HG03432 (cell line): ENCODE results near the gene AUTS2.
A peak's percentile ranks its signal among the peaks of the same experiment; 100 is the strongest.

Experiments used
- ATAC-seq: cut with Tn5 transposase; IDR thresholded peaks from one replicate; pipeline ENCODE4 v1.9.1; 2021; ENCODE audit warnings: mild to moderate bottlenecking, moderate library complexity; ENCODE audit not compliant: unreplicated experiment

AUTS2 gene

DNA sequence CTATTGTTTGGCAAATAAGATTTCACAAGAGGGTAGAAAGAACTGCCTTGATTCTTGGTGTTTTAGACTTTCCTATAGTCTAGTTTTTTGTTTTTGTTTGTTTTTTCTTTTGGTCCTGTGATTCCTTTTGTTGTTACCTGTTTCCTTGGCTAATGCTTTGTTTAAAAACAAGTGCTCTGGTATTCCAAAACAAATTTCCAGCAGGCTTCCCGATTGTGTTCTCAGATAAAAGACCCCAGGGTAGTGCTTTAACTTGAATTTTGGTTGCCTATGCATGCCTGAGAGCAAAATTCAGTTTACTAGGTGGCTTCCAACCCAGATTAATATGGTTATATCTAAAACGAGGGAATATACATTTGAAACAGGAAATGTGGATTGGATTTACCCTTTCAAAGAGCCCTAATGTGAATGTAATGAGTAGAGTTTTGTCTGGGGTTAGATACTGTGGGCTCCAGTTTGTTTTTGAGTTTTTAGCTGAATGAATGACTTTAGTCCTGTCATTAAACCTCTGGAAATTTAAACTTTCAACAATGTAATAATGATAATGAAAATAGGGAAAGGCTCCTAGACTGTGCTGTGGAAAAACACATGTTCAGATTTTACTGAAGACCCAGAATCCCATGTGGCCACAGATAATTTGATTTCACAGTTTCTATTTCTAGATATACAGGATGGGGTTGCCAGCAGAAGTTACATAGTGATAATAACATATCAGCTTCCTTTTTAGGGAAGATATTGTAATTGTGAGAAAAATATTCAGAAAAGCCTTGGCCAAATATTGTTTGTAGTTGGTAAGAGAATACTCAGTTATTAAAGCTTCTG, 23.9 kb downstream of the AUTS2 start:
- no peak for ATAC-seq

DNA sequence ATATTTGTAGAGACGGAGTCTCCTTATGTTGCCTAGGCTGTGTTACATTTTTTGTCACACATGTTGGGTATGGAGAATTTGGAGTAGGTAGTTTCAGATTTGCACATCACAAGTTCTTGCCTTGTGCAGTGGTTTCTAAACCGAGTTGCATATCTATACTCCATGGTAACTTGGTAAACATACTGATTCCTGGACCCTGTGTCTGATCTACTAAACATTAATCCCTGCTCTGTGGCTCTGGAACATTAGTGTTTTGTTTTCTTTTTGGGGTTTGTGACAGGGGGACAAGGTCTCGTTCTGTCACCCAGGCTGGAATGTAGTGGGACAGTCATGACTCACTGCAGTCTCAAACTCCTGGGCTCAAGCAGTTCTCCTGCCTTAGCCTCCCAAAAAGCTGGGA, 24.7 kb downstream of the AUTS2 start:
- ATAC-seq: peak; percentile 59

DNA sequence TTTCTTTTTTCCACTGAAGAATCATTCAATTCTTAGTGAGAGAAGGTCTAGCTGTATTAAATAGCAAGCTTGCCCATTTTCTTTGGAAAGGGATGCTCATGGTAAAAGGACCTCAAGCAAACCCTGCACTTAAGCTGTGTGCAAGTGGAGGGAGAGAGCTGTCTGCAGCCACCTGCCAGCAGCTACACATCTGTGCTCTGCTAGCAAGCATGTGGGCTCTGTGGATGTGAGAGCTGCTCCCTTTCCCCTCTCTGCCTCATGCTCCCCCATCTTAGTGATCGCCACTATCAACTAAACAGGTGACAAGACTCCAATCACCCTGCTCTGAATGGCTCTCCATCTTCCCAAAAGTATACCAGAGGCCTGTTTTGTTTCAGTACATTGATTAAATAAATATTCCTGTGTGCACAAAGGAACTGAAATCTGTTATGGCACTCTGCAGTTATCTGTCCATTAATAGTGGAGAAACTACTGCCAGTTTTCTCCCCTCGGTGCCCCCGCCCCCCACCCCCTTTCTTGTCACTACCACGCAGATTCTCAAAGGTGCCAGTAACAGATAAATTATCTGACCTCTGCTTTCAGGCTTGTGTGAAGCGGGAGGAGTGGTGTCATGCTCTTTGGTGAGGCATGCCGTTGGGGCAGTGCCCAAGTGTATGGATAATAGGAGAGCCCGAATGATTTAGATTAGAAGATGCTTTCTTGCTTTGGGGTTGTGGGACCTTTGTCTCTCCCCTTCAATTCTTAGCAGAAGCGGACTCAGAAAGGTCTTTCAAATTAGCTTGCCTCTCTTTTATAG, 26.4 kb downstream of the AUTS2 start:
- no peak for ATAC-seq

DNA sequence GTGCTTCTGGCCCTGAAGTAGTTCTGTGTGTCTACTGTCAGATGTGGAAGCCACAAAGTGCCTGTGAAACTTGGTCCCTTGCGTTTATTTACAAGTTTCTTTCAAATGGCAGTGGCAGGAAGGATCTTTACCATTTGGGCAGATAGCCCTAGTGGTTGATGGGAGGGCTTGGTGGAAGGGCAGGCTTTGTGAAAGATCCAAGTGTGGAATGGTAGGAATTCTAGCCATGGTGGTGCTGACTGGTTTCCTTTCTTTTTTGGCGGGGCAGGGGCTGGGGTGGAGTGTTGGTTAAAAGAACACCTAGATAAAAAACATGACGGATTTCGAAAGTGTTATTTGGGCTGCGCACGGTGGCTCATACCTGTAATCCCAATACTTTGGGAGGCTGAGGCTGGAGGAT, 27.0 kb downstream of the AUTS2 start:
- no peak for ATAC-seq

DNA sequence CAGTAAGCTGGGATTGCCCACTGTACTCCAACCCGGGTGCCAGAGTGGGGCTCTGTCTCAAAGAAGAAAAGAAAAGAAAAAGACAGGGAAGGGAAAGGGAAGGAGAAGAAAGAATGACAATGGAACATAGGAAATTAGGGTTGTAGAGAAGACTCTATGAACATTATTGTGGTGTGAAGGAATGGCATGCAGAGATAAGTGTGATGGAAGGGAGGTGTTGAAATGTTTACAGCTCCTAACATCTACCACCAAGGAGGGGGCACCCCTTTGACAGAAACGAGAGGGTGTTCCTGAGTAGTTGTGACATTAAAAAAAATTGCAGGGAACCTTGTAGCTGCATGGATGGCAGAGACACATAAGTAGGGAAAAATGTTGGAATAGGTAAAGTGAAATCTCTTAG, 27.5 kb downstream of the AUTS2 start:
- ATAC-seq: no peak

DNA sequence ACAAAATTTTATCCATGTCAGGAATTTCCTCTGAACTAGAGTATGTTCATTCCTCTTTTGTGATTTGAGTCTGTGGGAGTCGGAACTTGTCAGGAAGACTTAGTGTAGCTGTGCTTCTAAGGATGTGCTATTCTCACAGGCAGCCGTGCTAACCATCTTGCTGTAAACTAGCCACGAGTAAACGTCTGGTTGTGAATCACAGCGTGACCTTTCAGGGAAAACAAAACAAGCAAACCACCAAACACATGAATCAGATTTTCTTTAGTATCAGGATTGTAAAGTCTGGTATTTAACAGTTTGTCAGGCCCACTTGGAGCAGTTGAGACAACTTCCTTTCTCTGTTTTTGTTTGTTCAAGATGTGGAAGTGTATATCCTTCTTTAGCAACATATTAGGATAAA, 32.0 kb downstream of the AUTS2 start:
- ATAC-seq: no peak

DNA sequence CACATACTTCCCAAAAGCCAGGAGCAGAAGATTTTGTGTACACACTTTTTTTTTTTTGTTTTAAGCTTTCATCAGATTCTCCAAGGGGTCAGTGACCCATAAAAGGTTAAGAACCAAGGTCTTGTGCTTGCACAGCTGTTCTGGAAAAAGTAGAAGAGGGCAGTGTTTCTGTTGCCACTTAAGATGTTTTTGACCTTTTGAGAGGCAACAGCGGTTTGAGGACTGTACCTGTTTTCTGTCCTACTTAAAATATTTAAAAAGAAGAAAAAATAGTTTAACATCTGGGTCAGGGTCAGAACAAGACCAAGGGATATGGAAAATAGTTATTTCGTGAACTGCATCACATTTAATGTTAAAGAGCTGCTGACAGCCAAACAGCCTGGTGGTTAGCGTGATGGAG, 32.9 kb downstream of the AUTS2 start:
- no peak for ATAC-seq

DNA sequence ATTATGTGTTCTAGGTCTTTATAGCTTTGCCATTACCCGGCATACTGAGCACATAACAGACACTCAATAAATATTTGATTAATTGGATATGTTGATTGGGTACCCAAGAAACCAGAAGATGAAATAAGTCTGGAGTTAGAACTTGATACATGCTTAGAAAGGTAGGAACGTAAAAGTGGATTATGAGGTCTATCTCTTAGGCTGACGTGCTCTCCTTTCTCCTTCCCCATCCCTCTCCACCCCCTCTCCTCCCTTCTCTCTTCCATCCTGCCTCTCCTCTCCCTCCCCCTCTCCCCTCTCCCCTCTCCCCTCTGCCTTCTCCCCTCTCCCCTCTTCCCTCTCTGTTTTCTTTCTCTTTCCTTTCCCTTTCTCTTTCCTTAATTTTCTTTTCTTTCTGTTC, 34.0 kb downstream of the AUTS2 start:
- ATAC-seq: no peak

DNA sequence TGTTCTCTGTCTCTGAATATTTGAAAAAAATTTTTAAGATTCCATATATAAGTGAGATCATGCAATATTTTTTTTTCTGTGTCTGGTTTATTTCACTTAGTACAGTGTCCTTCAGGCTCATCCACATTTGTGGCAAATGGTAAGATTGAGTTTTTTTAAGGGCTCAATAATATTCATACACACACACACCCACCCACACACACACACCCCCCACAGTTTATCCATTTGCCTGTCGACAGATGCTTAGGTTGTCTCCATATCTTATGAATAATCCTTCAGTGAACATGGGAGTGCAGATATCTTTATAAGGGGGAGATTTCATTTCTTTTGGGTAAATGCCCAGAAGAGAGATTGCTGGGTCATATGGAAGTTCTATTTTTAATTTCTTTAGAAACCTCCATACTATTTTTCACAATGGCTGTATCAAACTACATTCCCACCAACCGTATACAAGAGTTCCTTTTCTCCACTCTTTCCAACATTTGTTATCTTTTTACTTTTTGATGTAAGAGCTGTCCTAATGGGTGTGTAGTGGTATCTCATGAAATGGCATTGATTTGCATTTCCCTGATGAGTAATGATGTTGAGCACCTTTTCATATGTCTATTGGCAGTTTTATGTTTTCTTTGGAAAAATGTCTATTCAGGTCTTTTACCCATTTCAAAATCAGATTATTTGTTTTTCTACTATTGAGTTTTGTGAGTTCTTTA, 35.0 kb downstream of the AUTS2 start:
- ATAC-seq: no peak

DNA sequence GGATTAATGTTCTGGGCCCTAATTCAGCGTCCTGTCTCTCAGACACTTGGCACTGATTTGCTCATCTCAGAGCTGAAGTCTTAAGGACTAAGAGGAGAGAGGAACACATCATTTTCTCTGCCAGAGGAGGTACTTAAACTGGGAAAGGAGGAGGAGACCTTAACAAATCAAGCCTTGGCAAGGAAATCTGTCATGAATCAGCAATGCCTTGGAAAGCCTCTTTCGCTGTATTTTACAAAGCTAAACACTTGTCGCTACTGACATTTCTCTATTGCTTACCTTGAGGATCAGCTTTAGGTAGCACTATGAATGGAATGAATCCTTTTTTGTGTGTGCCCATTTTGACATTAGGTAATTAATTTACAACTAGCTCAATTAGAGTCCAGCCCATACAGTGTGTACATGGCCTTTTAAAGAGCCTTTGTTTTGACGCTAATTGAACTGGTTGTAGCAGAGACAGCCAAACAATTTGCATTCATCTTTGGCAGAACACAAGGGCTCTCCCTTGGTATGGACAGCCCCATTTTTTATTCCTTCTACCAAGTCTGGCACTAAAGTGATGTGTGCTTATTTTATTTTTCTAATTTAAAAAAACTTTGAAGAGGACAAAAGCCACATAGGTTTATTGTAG, 37.4 kb downstream of the AUTS2 start:
- ATAC-seq: no peak

DNA sequence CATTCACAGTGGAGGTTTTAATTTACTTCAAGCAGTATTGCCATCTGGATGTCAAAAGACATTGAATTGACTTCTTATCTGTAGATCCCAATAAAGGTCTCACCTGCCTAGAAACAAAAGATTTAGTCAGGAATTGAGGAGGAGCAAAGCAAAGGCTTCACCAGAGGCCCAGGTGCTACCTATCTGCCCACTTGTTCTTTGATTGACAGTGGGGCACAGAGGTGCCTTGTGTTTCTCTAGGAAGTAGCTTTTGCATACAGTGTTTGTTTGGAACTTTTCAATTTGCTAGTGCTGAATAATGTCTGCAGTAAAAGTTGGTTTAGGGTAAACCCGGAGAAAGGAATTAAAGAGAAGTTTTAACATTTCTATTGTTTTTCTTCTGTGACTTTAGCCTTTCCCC, 40.4 kb downstream of the AUTS2 start:
- ATAC-seq: no peak

DNA sequence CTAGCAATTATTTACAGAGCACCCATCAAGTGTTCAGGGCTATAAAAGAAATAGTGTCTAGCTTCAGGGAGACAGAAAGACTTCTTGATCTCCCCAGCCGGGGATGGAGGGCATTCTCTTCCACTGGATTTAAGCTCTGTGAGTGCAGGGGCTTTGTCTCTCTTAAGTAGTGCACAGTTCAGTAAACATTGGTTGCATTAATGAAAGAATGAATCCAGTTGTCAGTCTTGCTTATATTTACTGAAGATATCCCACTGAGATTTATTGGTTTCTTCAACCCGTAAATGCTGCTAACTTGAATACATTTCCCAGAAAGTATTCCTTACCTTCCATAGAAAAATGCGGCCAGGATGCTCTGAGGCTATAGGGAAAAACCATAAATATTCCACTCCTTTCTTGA, 41.9 kb downstream of the AUTS2 start:
- ATAC-seq: no peak

DNA sequence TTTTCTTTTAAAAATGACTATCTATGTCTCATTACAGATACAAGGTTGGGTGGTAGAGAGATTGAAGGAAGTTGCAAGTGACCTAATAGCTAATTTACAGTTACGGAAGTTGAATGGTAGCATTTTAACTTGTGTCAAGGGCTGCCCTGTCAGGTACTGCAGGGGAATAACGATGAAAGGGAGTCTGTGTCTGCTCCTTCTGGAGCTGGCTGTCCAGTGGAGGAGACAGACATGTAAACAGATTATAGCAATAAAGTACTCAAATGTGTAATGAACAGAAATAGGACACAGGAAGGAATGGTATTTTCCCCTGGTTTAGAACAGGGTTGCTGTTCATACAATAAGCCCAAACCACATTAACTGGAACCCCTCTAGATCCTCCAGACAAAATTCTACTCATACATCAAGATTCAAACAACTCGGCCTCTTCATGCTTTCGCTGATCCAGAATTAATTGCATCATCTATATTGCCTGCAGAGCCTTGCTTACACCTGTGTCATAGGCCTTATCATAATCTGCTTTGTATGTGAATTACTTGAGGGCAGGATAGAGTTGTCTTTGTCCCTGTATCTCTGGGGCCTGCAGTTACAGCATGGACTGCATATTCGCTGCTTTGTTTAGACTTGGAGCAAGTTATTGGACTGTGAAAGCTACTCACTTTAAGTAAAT, 42.8 kb downstream of the AUTS2 start:
- ATAC-seq: no peak

DNA sequence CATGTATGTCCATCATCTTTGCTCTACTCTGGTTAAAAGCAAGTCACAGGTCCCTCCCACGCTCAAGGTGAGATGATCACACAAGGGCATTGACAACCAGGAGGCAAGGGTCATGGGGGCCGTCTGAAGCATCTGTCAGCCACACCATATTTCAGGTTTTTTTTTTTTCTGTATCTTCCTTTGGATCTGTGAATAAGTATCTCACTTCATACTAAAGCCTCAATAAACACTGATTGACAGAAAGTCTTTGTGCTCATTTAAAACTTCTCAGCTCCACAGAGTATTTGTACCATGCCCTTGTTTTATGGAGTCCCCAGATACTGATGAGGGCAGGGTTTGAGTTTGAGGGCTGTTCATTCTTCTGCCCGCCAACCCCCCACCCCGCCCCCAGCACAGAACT, 45.0 kb downstream of the AUTS2 start:
- no peak for ATAC-seq

DNA sequence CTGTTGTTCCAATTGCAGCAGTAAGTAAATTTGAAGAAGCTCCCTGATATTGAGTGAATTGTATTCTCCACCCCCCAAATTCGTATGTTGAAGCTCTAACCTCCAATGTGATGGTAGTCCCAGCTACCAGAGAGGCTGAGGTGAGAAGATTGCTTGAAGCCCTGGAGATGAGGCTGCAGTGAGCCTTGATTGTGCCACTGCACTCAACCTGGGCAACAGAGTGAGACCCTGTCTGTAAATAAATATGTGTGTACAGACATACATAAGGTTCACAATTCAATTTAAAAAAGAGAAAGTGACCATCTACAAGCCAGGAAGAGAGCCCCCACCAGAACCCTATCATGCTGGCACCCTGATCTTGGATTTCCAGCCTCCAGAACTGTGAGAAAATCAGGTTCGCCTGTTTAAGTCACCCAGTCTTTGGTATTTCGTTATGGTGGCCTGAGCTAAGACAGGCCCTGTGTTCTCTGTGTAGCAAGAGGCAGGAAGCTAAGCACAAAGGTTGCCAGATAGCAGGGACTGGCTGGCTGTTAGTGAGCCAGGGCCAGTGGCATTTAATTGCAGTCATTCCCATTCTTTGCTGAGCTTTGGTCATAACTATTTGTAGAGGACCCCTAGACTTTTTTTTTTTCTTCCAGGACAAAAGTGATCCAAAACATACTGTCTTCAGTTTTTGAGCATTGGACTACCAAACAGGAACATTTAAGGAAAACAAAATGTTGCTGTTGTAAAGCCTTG, 45.6 kb downstream of the AUTS2 start:
- ATAC-seq: no peak

DNA sequence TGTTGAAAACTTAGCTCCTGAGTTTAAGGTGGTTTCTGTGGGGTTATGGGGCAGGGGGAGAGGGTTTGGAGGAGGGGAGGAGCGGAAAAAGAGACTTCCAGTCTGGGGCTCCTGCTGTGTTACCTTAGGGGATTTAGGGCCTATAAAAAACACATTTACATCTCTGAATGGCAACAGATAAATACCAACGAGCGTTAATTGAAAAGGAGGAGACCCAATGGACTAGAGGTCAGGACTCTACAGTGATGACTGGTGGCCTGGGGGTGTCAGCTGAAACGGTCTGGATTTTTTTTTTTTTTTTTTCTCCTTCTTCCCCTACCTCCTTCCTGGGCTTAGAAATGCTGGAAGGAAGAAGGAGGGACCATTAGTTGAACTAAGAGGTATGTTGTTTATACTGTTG, 47.4 kb downstream of the AUTS2 start:
- ATAC-seq: no peak

DNA sequence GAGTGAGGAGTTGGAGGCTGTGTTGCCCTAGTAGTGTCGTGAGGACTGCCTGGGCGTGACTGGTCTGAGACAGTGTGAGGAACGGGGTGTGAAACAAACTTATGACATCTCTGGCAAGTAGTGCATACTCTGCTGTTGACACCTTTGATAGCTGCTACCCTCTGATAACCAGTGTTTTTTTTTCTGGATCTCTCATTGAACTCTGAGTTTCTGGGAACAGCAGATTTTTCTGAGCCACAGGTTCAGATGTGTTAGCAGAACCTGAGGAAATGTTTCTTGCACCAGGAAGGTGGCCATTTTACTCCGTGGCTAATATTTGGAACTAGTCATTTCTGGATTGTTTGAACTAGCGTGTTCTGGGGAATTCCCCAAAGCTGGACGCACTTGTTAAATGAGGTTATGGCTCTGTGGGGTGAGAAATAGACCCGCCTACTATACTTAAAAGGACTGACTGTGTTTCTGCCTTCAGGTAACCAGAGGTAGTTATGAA, 52.9 kb downstream of the AUTS2 start:
- ATAC-seq: peak; percentile 93

DNA sequence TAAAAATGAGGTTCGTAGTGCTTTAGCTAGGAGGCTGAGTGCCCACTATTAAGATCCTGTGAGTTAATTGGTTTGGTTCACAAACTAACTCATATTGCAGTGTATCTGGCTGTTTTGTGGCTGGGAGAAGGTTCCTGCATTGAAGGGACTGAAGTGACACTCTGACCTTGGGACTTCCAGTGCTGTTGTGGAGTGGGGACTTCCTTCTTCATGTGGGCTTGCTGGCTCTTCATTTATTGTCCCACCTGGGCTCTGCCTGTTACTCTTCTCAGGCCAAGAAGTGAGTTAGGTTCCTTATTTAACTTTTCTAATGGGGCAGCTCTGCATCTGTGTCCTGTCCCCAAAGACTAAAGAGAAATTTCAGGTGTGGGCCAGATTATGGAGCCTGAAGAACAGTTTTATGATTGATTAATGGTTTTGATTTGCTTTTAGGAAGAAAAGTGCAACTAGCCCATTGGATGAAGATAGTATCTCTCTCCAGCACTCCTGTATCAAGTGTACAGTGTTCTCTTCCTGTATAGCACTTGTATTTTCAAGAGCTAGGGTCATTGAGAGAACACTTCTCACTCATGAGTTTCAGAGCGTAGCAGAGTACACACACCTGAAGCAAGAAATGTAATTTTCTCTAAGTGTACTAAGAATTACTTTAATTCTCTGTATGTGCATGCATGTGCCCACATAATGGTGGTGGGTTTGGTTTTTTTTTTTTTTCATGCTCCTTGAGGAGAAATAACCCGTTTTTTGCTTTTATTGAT, 54.8 kb downstream of the AUTS2 start:
- ATAC-seq: peak; percentile 36

DNA sequence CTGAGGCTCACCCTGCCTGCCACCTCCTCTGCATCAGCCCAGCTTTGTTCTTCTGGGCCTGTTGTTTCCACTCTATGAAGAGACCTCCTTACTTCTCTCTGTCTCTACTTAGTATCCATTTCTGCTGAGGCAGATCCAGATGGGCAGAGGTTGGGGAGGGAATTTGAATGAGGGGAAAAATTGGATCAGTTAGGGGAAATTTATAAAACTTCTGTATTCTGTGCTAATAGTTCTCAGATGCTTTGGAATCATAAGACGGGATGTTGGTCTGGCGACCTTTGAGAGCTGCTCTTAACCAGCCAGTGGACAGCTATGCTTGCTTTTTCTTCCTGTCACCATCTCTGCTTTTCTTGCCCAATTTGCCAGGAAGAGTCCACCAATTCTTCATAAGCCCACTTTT, 55.5 kb downstream of the AUTS2 start:
- ATAC-seq: no peak
